SK-N-MC (cell line): ENCODE data around the gene PVALEF.

Experiments
- DNase-seq: peaks from one replicate; pipeline ENCODE4 v3.0.0-alpha.2; 2011; ENCODE audit warnings: low read depth, low spot score
- H3K27ac ChIP-seq: fragments of 200-600 bp; sonication (generic); 2 replicates; pipeline ENCODE4 v1.5.1; 2016; ENCODE audit warnings: mixed run types
- H3K36me3 ChIP-seq: fragments of 200-600 bp; sonication (generic); 2 replicates; pipeline ENCODE4 v1.6.1; 2017; ENCODE audit warnings: antibody characterized with exemption, low read length, mixed read lengths; ENCODE audit not compliant: insufficient read depth
- H3K4me3 ChIP-seq: fragments of 200-600 bp; sonication (generic); 2 replicates; pipeline ENCODE4 v1.5.1; 2016
- H3K9ac ChIP-seq: fragments of 200-600 bp; sonication (generic); 2 replicates; pipeline ENCODE4 v1.8.0; 2017; ENCODE audit warnings: mixed run types, mixed read lengths; ENCODE audit not compliant: insufficient read length
- H3K9me3 ChIP-seq: fragments of 200-600 bp; sonication (generic); 2 replicates; pipeline ENCODE4 v1.6.1; 2017; ENCODE audit warnings: low read depth, mild to moderate bottlenecking, antibody characterized with exemption, low read length, moderate library complexity, mixed read lengths
- EZH2 ChIP-seq: fragments of 200-600 bp; sonication (generic); IDR thresholded peaks from one replicate; pipeline ENCODE4 v1.6.1; 2017; ENCODE audit warnings: antibody characterized with exemption
- FOXP2 ChIP-seq: optimal IDR thresholded peaks from 2 replicates; pipeline ENCODE3; 2011; ENCODE audit warnings: mild to moderate bottlenecking, moderate library complexity; ENCODE audit not compliant: insufficient read depth; ENCODE audit errors: extremely low read length, control extremely low read depth
- POLR2AphosphoS5 ChIP-seq: IDR thresholded peaks from 2 replicates; pipeline ENCODE4 v1.6.1; 2012; ENCODE audit warnings: mild to moderate bottlenecking, low read depth, low read length, borderline replicate concordance

Gene PVALEF

GRCh38 chr17:81182596-81182995, 17.3 kb downstream of the PVALEF start:
- no peak overlapping the region for H3K4me3 ChIP-seq
- H3K9ac ChIP-seq: no peak overlapping the region
- no peak for TF ChIP-seq EZH2
- no peak for TF ChIP-seq FOXP2
- TF ChIP-seq POLR2AphosphoS5: no peak
- H3K9me3 ChIP-seq: no peaks in the 10 kb centered on the region
- H3K36me3 ChIP-seq: no peaks in the 10 kb centered on the region
- DNase-seq: no peak
- no peak overlapping the region for H3K27ac ChIP-seq

GRCh38 chr17:81183316-81183715, 18.0 kb downstream of the PVALEF start:
- Histone ChIP-seq H3K27ac (no peak overlapping the region), H3K36me3 (no peaks in the 10 kb centered on the region), H3K9me3 (no peaks in the 10 kb centered on the region), H3K4me3 (no peak overlapping the region), H3K9ac (no peak overlapping the region)
- no peak for TF ChIP-seq EZH2
- TF ChIP-seq POLR2AphosphoS5: no peak
- no peak for TF ChIP-seq FOXP2
- DNase-seq: no peak

- no peak overlapping the region for H3K27ac ChIP-seq
- no peaks in the 10 kb centered on the region for H3K36me3 ChIP-seq
- no peak for DNase-seq
- no peak overlapping the region for H3K9ac ChIP-seq
- no peak overlapping the region for H3K4me3 ChIP-seq
- H3K9me3 ChIP-seq: no peaks in the 10 kb centered on the region
- TF ChIP-seq POLR2AphosphoS5: no peak
- TF ChIP-seq FOXP2: no peak
- no peak for TF ChIP-seq EZH2
Measured at GRCh38 chr17:81183807-81184206, 18.5 kb downstream of the PVALEF start.

- Histone ChIP-seq H3K27ac (no peak overlapping the region), H3K9ac (no peak overlapping the region), H3K9me3 (no peaks in the 10 kb centered on the region), H3K4me3 (no peak overlapping the region), H3K36me3 (no peaks in the 10 kb centered on the region)
- DNase-seq: no peak
- no peak for TF ChIP-seq POLR2AphosphoS5
- no peak for TF ChIP-seq FOXP2
- no peak for TF ChIP-seq EZH2
Measured at GRCh38 chr17:81184555-81184954, 19.2 kb downstream of the PVALEF start.

GRCh38 chr17:81186203-81186602, 20.9 kb downstream of the PVALEF start:
- no peak for DNase-seq

GRCh38 chr17:81187120-81187519, 21.8 kb downstream of the PVALEF start:
- no peak for TF ChIP-seq FOXP2
- no peak for TF ChIP-seq POLR2AphosphoS5
- TF ChIP-seq EZH2: no peak
- Histone ChIP-seq H3K9me3 (no peaks in the 10 kb centered on the region), H3K27ac (no peak overlapping the region), H3K36me3 (no peaks in the 10 kb centered on the region), H3K4me3 (no peak overlapping the region), H3K9ac (no peak overlapping the region)
- no peak for DNase-seq

More at GRCh38 chr17:81186203-81186602, 20.9 kb downstream of the PVALEF start:
- Histone ChIP-seq H3K27ac (no peak overlapping the region), H3K9me3 (no peaks in the 10 kb centered on the region), H3K4me3 (no peak overlapping the region), H3K36me3 (no peaks in the 10 kb centered on the region), H3K9ac (no peak overlapping the region)
- TF ChIP-seq FOXP2 (no peak), POLR2AphosphoS5 (no peak), EZH2 (no peak)

- no peak for TF ChIP-seq FOXP2
- TF ChIP-seq POLR2AphosphoS5: no peak
- no peak for TF ChIP-seq EZH2
- Histone ChIP-seq H3K4me3 (no peak overlapping the region), H3K9ac (no peak overlapping the region), H3K9me3 (no peaks in the 10 kb centered on the region), H3K36me3 (no peaks in the 10 kb centered on the region), H3K27ac (no peak overlapping the region)
- DNase-seq: no peak
Measured at GRCh38 chr17:81187586-81188490, 22.5 kb downstream of the PVALEF start.

GRCh38 chr17:81188491-81188840, 23.2 kb downstream of the PVALEF start:
- no peak overlapping the region for H3K27ac ChIP-seq
- H3K9ac ChIP-seq: no peak overlapping the region
- DNase-seq: no peak
- H3K36me3 ChIP-seq: no peaks in the 10 kb centered on the region
- H3K4me3 ChIP-seq: no peak overlapping the region
- H3K9me3 ChIP-seq: no peaks in the 10 kb centered on the region
- no peak for TF ChIP-seq POLR2AphosphoS5

- DNase-seq: no peak
- no peaks in the 10 kb centered on the region for H3K36me3 ChIP-seq
Measured at GRCh38 chr17:81189016-81189415, 23.7 kb downstream of the PVALEF start.

More at GRCh38 chr17:81189016-81189415, 23.7 kb downstream of the PVALEF start:
- H3K27ac ChIP-seq: no peak overlapping the region
- no peaks in the 10 kb centered on the region for H3K9me3 ChIP-seq
- H3K4me3 ChIP-seq: no peak overlapping the region
- no peak overlapping the region for H3K9ac ChIP-seq
- TF ChIP-seq POLR2AphosphoS5: no peak
- TF ChIP-seq EZH2: no peak
- TF ChIP-seq FOXP2: no peak
